MM.1S (cell line): ENCODE data around the gene ACRBP.

Experiments
- DNase-seq: peaks from one replicate; pipeline ENCODE4 v3.0.0-alpha.2; 2015
- H2AFZ ChIP-seq: fragments of 300-600 bp; sonication (generic); 2 replicates; pipeline ENCODE4 v1.6.0; 2016; ENCODE audit warnings: antibody characterized with exemption, low read length
- H3F3A ChIP-seq: fragments of 300-600 bp; sonication (generic); 2 replicates; pipeline ENCODE4 v1.6.1; 2016; ENCODE audit warnings: mild to moderate bottlenecking, antibody characterized with exemption, low read length, moderate library complexity, mixed read lengths; ENCODE audit not compliant: insufficient read depth
- H3K27ac ChIP-seq: fragments of 300-600 bp; sonication (generic); 2 replicates; pipeline ENCODE4 v1.5.1; 2016; ENCODE audit warnings: mild to moderate bottlenecking, low read length
- H3K27me3 ChIP-seq: fragments of 300-600 bp; sonication (generic); replicated peaks from 2 replicates; pipeline ENCODE4 v1.6.0; 2016; ENCODE audit warnings: low read length; ENCODE audit not compliant: insufficient read depth
- H3K36me3 ChIP-seq: fragments of 300-600 bp; sonication (generic); replicated peaks from 2 replicates; pipeline ENCODE4 v1.6.1; 2016; ENCODE audit warnings: mild to moderate bottlenecking, low read length, mixed read lengths; ENCODE audit not compliant: insufficient read depth
- H3K4me1 ChIP-seq: fragments of 300-600 bp; sonication (generic); 2 replicates; pipeline ENCODE4 v1.6.1; 2016; ENCODE audit warnings: low read length, mixed read lengths
- H3K4me2 ChIP-seq: fragments of 300-600 bp; sonication (generic); 2 replicates; pipeline ENCODE4 v1.6.0; 2016; ENCODE audit warnings: low read depth, low read length
- H3K4me3 ChIP-seq: fragments of 300-600 bp; sonication (generic); 2 replicates; pipeline ENCODE4 v1.5.1; 2016; ENCODE audit warnings: low read length, mixed read lengths
- H3K79me2 ChIP-seq: fragments of 300-600 bp; sonication (generic); 2 replicates; pipeline ENCODE4 v1.6.1; 2016; ENCODE audit warnings: mixed run types, low read length, mixed read lengths
- H3K9ac ChIP-seq: fragments of 300-600 bp; sonication (generic); 2 replicates; pipeline ENCODE4 v1.6.1; 2016; ENCODE audit warnings: low read length, mixed read lengths
- H3K9me2 ChIP-seq: fragments of 300-600 bp; sonication (generic); replicated peaks from 2 replicates; pipeline ENCODE4 v1.6.1; 2016; ENCODE audit warnings: mild to moderate bottlenecking, low read length, mixed read lengths; ENCODE audit not compliant: insufficient read depth
- H3K9me3 ChIP-seq: fragments of 300-600 bp; sonication (generic); replicated peaks from 2 replicates; pipeline ENCODE4 v1.6.1; 2016; ENCODE audit warnings: mild to moderate bottlenecking, low read length, mixed read lengths; ENCODE audit not compliant: insufficient read depth
- H4K20me1 ChIP-seq: fragments of 300-600 bp; sonication (generic); 2 replicates; pipeline ENCODE4 v1.6.1; 2016; ENCODE audit warnings: mild to moderate bottlenecking, low read length, moderate library complexity, mixed read lengths; ENCODE audit not compliant: insufficient read depth
- EZH2 ChIP-seq: fragments of 300-600 bp; sonication (generic); optimal IDR thresholded peaks from 2 replicates; pipeline ENCODE3; 2017; ENCODE audit warnings: low read depth, mild to moderate bottlenecking, antibody characterized with exemption, low read length, mixed read lengths
- EZH2phosphoT487 ChIP-seq: fragments of 300-600 bp; sonication (generic); IDR thresholded peaks from 2 replicates; pipeline ENCODE4 v1.6.1; 2018; ENCODE audit warnings: antibody characterized with exemption, low read length
- TF ChIP-seq, protein P1 (sequence below): fragments of 300-600 bp; sonication (generic); IDR thresholded peaks from 2 replicates; pipeline ENCODE4 v1.5.1; 2016; ENCODE audit warnings: antibody characterized with exemption, low read length, mixed read lengths

Gene ACRBP

GRCh38 chr12:6662602-6662905, 15.3 kb upstream of the ACRBP start:
- Histone ChIP-seq H3K4me1 (peaks cover 11% of the 10 kb centered on the region), H3F3A (peaks cover 10% of the 10 kb centered on the region; the same call in 1 of the 2 replicates), H3K27me3 (no peaks in the 10 kb centered on the region), H3K79me2 (peaks cover 15% of the 10 kb centered on the region), H3K9me3 (no peaks in the 10 kb centered on the region), H3K36me3 (no peaks in the 10 kb centered on the region; the same call in 1 of the 2 replicates), H2AFZ (peak overlapping the region; percentile 86), H3K27ac (peak overlapping the region; percentile 26; the same call in 1 of the 2 replicates), H4K20me1 (no peaks in the 10 kb centered on the region), H3K4me3 (peak overlapping the region; percentile 96), H3K9ac (peak overlapping the region; percentile 57), H3K9me2 (no peaks in the 10 kb centered on the region), H3K4me2 (peak overlapping the region; percentile 84)
- TF ChIP-seq, protein P1, sequence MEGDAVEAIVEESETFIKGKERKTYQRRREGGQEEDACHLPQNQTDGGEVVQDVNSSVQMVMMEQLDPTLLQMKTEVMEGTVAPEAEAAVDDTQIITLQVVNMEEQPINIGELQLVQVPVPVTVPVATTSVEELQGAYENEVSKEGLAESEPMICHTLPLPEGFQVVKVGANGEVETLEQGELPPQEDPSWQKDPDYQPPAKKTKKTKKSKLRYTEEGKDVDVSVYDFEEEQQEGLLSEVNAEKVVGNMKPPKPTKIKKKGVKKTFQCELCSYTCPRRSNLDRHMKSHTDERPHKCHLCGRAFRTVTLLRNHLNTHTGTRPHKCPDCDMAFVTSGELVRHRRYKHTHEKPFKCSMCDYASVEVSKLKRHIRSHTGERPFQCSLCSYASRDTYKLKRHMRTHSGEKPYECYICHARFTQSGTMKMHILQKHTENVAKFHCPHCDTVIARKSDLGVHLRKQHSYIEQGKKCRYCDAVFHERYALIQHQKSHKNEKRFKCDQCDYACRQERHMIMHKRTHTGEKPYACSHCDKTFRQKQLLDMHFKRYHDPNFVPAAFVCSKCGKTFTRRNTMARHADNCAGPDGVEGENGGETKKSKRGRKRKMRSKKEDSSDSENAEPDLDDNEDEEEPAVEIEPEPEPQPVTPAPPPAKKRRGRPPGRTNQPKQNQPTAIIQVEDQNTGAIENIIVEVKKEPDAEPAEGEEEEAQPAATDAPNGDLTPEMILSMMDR: no peak
- TF ChIP-seq EZH2 (no peak), EZH2phosphoT487 (no peak)
- DNase-seq: no peak

DNA sequence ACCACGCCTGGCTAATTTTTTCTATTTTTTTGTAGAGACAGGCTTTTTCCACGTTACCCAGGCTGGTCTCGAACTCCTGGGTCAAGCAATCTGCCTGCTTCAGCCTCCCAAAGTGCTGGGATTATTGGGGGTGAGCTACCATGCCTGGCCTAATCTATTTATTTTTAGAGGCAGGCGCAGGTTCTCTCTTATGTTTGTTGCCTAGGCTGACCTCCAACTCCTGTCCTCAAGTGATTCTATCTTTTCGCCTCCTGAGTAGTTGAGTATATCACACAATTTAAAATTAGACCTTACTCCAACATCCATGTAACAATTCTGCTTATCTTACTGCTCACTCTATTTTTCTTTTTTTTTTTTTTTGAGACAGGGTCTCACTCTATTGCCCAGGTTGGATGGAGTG, 6.8 kb upstream of the ACRBP start:
- H3K27me3 ChIP-seq: no peaks in the 10 kb centered on the region
- no peak overlapping the region for H2AFZ ChIP-seq

GRCh38 chr12:6653342-6653741, 6.1 kb upstream of the ACRBP start:
- TF ChIP-seq EZH2 (no peak), EZH2phosphoT487 (no peak)
- TF ChIP-seq, protein P1: no peak
- no peaks in the 10 kb centered on the region for H3K4me1 ChIP-seq
- H2AFZ ChIP-seq: no peak overlapping the region
- no peaks in the 10 kb centered on the region for H3K36me3 ChIP-seq
- H3K9ac ChIP-seq: no peak overlapping the region
- H3K9me3 ChIP-seq: no peaks in the 10 kb centered on the region
- H3K79me2 ChIP-seq: no peaks in the 10 kb centered on the region
- no peak for DNase-seq
- no peak overlapping the region for H3K4me2 ChIP-seq
- H3F3A ChIP-seq: no peaks in the 10 kb centered on the region
- H3K27me3 ChIP-seq: no peaks in the 10 kb centered on the region
- H3K9me2 ChIP-seq: no peaks in the 10 kb centered on the region
- no peak overlapping the region for H3K4me3 ChIP-seq
- no peak overlapping the region for H3K27ac ChIP-seq
- H4K20me1 ChIP-seq: no peaks in the 10 kb centered on the region

More for the DNA sequence above, 6.8 kb upstream of the ACRBP start:
- Histone ChIP-seq H3K36me3 (no peaks in the 10 kb centered on the region), H3K4me2 (no peak overlapping the region), H3K9ac (no peak overlapping the region), H3K4me1 (no peaks in the 10 kb centered on the region), H3F3A (no peaks in the 10 kb centered on the region), H3K9me2 (no peaks in the 10 kb centered on the region), H3K27ac (no peak overlapping the region), H3K79me2 (no peaks in the 10 kb centered on the region), H3K4me3 (no peak overlapping the region), H4K20me1 (no peaks in the 10 kb centered on the region), H3K9me3 (no peaks in the 10 kb centered on the region)
- TF ChIP-seq EZH2 (no peak), EZH2phosphoT487 (no peak)
- TF ChIP-seq, protein P1: no peak
- DNase-seq: no peak
